Stimulated activated naive CD8-positive, alpha-beta T cell treated with anti-CD3 and anti-CD28 coated beads, Interleukin-15, Interleukin-2, amounts not matched to agents 100 ng/mL and 50 ng/mL, for 24 hours (primary cell): ENCODE data around the gene COQ10A.

Source experiments
- H3K27ac Mint-ChIP-seq: one replicate; pipeline ENCODE4 v1.8.0; 2021; ENCODE audit warnings: mild to moderate bottlenecking, mixed read lengths
- H3K27me3 Mint-ChIP-seq: one replicate; pipeline ENCODE4 v1.8.0; 2021; ENCODE audit warnings: mixed read lengths
- H3K36me3 Mint-ChIP-seq: one replicate; pipeline ENCODE4 v1.8.0; 2021; ENCODE audit warnings: low read depth, mixed read lengths
- H3K4me1 Mint-ChIP-seq: one replicate; pipeline ENCODE4 v1.8.0; 2021; ENCODE audit warnings: low read depth, mixed read lengths
- H3K4me3 Mint-ChIP-seq: one replicate; pipeline ENCODE4 v1.8.0; 2021; ENCODE audit warnings: mild to moderate bottlenecking, mixed read lengths
- H3K9me3 Mint-ChIP-seq: one replicate; pipeline ENCODE4 v1.8.0; 2021; ENCODE audit warnings: mixed read lengths

The COQ10A gene

GRCh38 chr12:56266693-56267442, at the start of gene COQ10A:
TSS of gene COQ10A (plus strand) at chr12:56266942. CDS start at chr12:56267119, 177 bp downstream.
- H3K36me3 Mint-ChIP-seq, result peaks cover 16% of the 10 kb centered on the region
- H3K27ac Mint-ChIP-seq, result peak within 1 kb of the TSS; percentile 82
- H3K9me3 Mint-ChIP-seq, result no peaks in the 10 kb centered on the region
- H3K4me3 Mint-ChIP-seq, result peak within 1 kb of the TSS; percentile 86
- no peaks in the 10 kb centered on the region for H3K27me3 Mint-ChIP-seq
- H3K4me1 Mint-ChIP-seq, result peaks cover 17% of the 10 kb centered on the region

GRCh38 chr12:56219840-56220239, 46.9 kb upstream of the COQ10A start:
- Mint-ChIP-seq H3K36me3 (peaks cover 10% of the 10 kb centered on the region), H3K27me3 (no peaks in the 10 kb centered on the region), H3K9me3 (no peaks in the 10 kb centered on the region), H3K27ac (no peak overlapping the region), H3K4me3 (no peak overlapping the region), H3K4me1 (peaks cover 34% of the 10 kb centered on the region)

GRCh38 chr12:56220611-56221231, 46.0 kb upstream of the COQ10A start:
- Mint-ChIP-seq H3K36me3 (peaks cover 9% of the 10 kb centered on the region), H3K4me3 (peak overlapping the region; percentile 96), H3K27me3 (no peaks in the 10 kb centered on the region), H3K9me3 (no peaks in the 10 kb centered on the region), H3K27ac (peak overlapping the region; percentile 96), H3K4me1 (peaks cover 43% of the 10 kb centered on the region)

- H3K9me3 Mint-ChIP-seq, result no peaks in the 10 kb centered on the region
These were observed 45.4 kb upstream of the COQ10A start for GRCh38 chr12:56221232-56221756.

GRCh38 chr12:56221757-56222530, 44.8 kb upstream of the COQ10A start, which contains the start of gene RNF41:
TSS of gene RNF41 (minus strand) at chr12:56221922. CDS start at chr12:56214047, 7,875 bp downstream.
- H3K27ac Mint-ChIP-seq, result peak within 1 kb of the TSS; percentile 96
- peaks cover 43% of the 10 kb centered on the region for H3K4me1 Mint-ChIP-seq
- peak within 1 kb of the TSS; percentile 96 for H3K4me3 Mint-ChIP-seq
- peaks cover 10% of the 10 kb centered on the region for H3K36me3 Mint-ChIP-seq
- H3K9me3 Mint-ChIP-seq, result no peaks in the 10 kb centered on the region
- no peaks in the 10 kb centered on the region for H3K27me3 Mint-ChIP-seq

More at GRCh38 chr12:56221232-56221756, 45.4 kb upstream of the COQ10A start:
- Mint-ChIP-seq H3K4me3 (peak overlapping the region; percentile 96), H3K27me3 (no peaks in the 10 kb centered on the region), H3K36me3 (peaks cover 13% of the 10 kb centered on the region), H3K27ac (peak overlapping the region; percentile 96), H3K4me1 (peaks cover 43% of the 10 kb centered on the region)

- no peaks in the 10 kb centered on the region for H3K27me3 Mint-ChIP-seq
- H3K4me3 Mint-ChIP-seq, result peak overlapping the region; percentile 96
- peak overlapping the region; percentile 96 for H3K27ac Mint-ChIP-seq
- H3K4me1 Mint-ChIP-seq, result peaks cover 43% of the 10 kb centered on the region
- H3K36me3 Mint-ChIP-seq, result peaks cover 13% of the 10 kb centered on the region
- H3K9me3 Mint-ChIP-seq, result no peaks in the 10 kb centered on the region
These were observed 44.2 kb upstream of the COQ10A start for GRCh38 chr12:56222531-56222895.

GRCh38 chr12:56223571-56224101, 43.1 kb upstream of the COQ10A start:
- Mint-ChIP-seq H3K4me1 (peaks cover 43% of the 10 kb centered on the region), H3K4me3 (peak overlapping the region; percentile 90), H3K27ac (peak overlapping the region; percentile 78), H3K27me3 (no peaks in the 10 kb centered on the region), H3K36me3 (peaks cover 13% of the 10 kb centered on the region), H3K9me3 (no peaks in the 10 kb centered on the region)

- peaks cover 15% of the 10 kb centered on the region for H3K36me3 Mint-ChIP-seq
- H3K27me3 Mint-ChIP-seq, result no peaks in the 10 kb centered on the region
- H3K9me3 Mint-ChIP-seq, result no peaks in the 10 kb centered on the region
- peaks cover 43% of the 10 kb centered on the region for H3K4me1 Mint-ChIP-seq
- H3K27ac Mint-ChIP-seq, result peak within 1 kb of the TSS; percentile 82
- peak within 1 kb of the TSS; percentile 90 for H3K4me3 Mint-ChIP-seq
These were observed 42.5 kb upstream of the COQ10A start, which contains the start of gene NABP2 for GRCh38 chr12:56224102-56224701. TSS of gene NABP2 (plus strand) at chr12:56224342. CDS start at chr12:56224857, 515 bp downstream.

- peaks cover 20% of the 10 kb centered on the region for H3K36me3 Mint-ChIP-seq
- H3K9me3 Mint-ChIP-seq, result no peaks in the 10 kb centered on the region
- no peaks in the 10 kb centered on the region for H3K27me3 Mint-ChIP-seq
- H3K27ac Mint-ChIP-seq, result peak overlapping the region; percentile 82
- H3K4me1 Mint-ChIP-seq, result peaks cover 43% of the 10 kb centered on the region
- H3K4me3 Mint-ChIP-seq, result peak overlapping the region; percentile 90
These were observed 41.8 kb upstream of the COQ10A start for GRCh38 chr12:56224954-56225353.

GRCh38 chr12:56229082-56229481, 37.7 kb upstream of the COQ10A start:
- no peak overlapping the region for H3K4me3 Mint-ChIP-seq
- no peaks in the 10 kb centered on the region for H3K27me3 Mint-ChIP-seq
- no peaks in the 10 kb centered on the region for H3K9me3 Mint-ChIP-seq
- H3K4me1 Mint-ChIP-seq, result peaks cover 13% of the 10 kb centered on the region
- H3K27ac Mint-ChIP-seq, result no peak overlapping the region
- peaks cover 20% of the 10 kb centered on the region for H3K36me3 Mint-ChIP-seq

- peaks cover 7% of the 10 kb centered on the region for H3K4me1 Mint-ChIP-seq
- H3K36me3 Mint-ChIP-seq, result peaks cover 20% of the 10 kb centered on the region
- no peak within 1 kb of the TSS for H3K4me3 Mint-ChIP-seq
- no peak within 1 kb of the TSS for H3K27ac Mint-ChIP-seq
- H3K9me3 Mint-ChIP-seq, result no peaks in the 10 kb centered on the region
- no peaks in the 10 kb centered on the region for H3K27me3 Mint-ChIP-seq
These were observed 36.8 kb upstream of the COQ10A start, which contains the start of gene SLC39A5 for GRCh38 chr12:56229916-56230431. TSS of gene SLC39A5 (plus strand) at chr12:56230051. CDS start at chr12:56231275, 1,224 bp downstream.

- Mint-ChIP-seq H3K27me3 (no peaks in the 10 kb centered on the region), H3K36me3 (peaks cover 16% of the 10 kb centered on the region), H3K9me3 (no peaks in the 10 kb centered on the region), H3K4me1 (peaks cover 1% of the 10 kb centered on the region), H3K4me3 (no peak overlapping the region), H3K27ac (no peak overlapping the region)
These were observed 36.1 kb upstream of the COQ10A start for GRCh38 chr12:56230432-56231183.

- Mint-ChIP-seq H3K36me3 (peaks cover 13% of the 10 kb centered on the region), H3K4me3 (no peak overlapping the region), H3K9me3 (no peaks in the 10 kb centered on the region), H3K4me1 (no peaks in the 10 kb centered on the region), H3K27me3 (no peaks in the 10 kb centered on the region), H3K27ac (no peak overlapping the region)
These were observed 35.6 kb upstream of the COQ10A start for GRCh38 chr12:56231184-56231582.
